ENCODE measurements around the gene GUCA2B.
A peak's percentile ranks its signal among the peaks of the same experiment; 100 is the strongest.

Gene GUCA2B

DNA sequence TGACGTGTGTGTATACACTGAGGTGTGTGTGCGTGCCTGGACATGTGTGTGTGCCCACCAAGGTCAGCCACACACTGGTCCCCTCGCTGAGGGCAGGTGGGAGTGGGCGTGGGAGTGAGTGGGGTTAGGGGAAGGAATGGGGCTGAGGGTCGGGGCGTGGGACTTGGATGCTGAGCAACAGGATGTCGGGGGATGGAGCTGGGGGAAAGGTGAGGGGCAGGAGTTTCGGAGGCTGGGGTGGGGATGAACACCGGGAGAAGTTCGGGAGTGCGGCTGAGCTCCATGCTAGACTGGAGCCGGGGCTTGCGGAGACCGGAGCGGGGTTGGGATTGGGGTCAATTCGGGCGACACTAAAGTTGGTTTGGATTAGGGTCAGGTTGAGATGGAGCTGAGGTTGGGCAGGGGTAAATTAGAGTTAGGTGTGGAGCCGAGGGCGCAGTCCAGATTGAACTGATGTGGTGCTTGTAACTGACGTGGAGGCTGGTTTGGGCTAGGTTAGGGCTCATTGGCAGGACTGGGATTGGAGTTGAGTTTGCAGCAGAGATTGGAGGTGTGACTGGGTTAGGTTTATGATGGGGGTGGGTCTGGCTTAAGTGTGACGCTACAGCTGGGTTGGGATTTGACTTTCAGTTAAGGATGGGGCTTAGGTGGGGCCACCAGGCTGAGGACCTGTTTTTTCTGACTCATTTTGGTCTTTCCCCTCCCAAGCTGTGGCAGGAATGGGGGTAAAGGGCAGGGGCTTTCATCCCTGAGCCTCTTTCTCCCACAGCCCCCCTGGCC is 14.6 kb downstream of the GUCA2B start:
- TF ChIP-seq GATA1 (IDR thresholded peaks at IDR 0.05; ENCODE audit: low read depth, low read length), result no peak
- no peak for TF ChIP-seq POLR2A (IDR thresholded peaks at IDR 0.05; ENCODE audit: low read length)
- DNase-seq, result no peak

GRCh38 chr1:42168391-42168670 is 15.1 kb downstream of the GUCA2B start:
- TF ChIP-seq POLR2A (IDR thresholded peaks at IDR 0.05; ENCODE audit: low read length) (no peak), GATA1 (IDR thresholded peaks at IDR 0.05; ENCODE audit: low read depth, low read length) (no peak)
- no peak for DNase-seq

DNA sequence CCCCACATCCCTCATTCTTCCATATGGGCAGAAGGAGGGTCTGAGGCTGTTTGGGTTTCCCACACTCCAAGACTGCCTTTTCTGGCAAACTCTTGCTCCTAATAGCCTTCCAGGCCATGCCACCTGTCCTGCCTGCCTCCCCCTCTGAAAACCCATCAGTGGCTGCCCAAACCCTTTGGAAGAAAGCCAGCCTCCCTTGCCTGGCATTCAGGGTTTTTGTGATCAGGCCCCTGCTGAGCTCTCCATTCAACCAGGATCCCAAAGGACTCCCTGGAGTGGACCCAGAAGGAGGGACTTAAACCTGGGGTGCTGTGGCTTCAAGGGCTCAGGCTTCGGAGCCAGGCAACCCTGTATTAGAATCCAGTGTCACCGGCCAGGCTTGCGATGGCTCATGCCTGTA is 15.6 kb downstream of the GUCA2B start:
- TF ChIP-seq GATA1 (IDR thresholded peaks at IDR 0.05; ENCODE audit: low read depth, low read length), result no peak
- DNase-seq, result no peak

DNA sequence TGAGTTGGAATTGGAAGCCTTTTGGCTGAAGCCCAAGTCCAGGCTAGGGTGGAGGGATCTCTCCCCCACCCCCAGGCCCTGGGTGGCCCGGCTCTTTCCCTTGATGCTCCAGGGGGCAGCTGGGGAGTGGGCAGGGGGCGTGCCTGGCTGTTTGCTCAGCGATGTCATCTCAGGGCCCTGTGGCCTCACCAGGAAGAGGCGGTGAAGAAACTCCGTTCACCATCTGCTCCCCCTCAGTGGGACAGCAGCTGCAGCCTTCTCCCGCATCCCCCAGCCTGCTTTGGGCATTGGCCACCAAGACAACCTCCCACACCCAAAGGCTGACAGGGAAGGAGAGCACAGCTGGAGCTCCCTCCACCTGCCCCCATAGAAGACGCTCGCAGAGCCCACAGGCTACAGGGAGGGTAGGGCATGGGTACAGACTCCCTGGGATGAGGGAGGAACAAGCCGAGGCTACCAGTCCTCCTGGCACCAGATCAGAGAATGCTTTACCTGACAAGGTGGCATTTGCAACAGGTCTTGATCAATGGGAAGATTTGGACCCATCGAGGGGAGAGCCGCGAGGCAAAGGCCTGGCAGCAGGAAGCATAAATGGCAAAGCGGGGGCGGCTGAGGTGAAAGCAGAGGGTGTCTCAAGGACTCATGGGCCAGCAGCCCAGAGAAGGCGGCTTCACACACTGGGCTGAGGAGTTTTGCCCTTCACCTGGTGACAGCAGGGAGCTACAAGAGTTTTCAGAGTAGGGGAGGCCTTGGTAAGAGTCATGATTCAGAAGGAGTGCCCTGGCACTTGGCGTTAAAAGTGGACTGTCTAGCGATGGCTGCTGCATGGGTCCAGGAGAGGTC is 17.8 kb downstream of the GUCA2B start:
- TF ChIP-seq POLR2A (IDR thresholded peaks at IDR 0.05; ENCODE audit: low read length), result no peak
- TF ChIP-seq GATA1 (IDR thresholded peaks at IDR 0.05; ENCODE audit: low read depth, low read length), result no peak
- DNase-seq, result no peak

GRCh38 chr1:42171679-42172266 is 18.6 kb downstream of the GUCA2B start:
- DNase-seq, result no peak
- TF ChIP-seq GATA1 (IDR thresholded peaks at IDR 0.05; ENCODE audit: low read depth, low read length), result no peak

GRCh38 chr1:42172381-42173133 is 19.3 kb downstream of the GUCA2B start:
- no peak for DNase-seq
- TF ChIP-seq GATA1 (IDR thresholded peaks at IDR 0.05; ENCODE audit: low read depth, low read length) (no peak), POLR2A (IDR thresholded peaks at IDR 0.05; ENCODE audit: low read length) (no peak)

- DNase-seq, result peak; percentile 60 to 71
- TF ChIP-seq GATA1 (IDR thresholded peaks at IDR 0.05; ENCODE audit: low read depth, low read length) (no peak), POLR2A (IDR thresholded peaks at IDR 0.05; ENCODE audit: low read length) (no peak)
These were observed 20.1 kb downstream of the GUCA2B start for GRCh38 chr1:42173155-42173933.

DNA sequence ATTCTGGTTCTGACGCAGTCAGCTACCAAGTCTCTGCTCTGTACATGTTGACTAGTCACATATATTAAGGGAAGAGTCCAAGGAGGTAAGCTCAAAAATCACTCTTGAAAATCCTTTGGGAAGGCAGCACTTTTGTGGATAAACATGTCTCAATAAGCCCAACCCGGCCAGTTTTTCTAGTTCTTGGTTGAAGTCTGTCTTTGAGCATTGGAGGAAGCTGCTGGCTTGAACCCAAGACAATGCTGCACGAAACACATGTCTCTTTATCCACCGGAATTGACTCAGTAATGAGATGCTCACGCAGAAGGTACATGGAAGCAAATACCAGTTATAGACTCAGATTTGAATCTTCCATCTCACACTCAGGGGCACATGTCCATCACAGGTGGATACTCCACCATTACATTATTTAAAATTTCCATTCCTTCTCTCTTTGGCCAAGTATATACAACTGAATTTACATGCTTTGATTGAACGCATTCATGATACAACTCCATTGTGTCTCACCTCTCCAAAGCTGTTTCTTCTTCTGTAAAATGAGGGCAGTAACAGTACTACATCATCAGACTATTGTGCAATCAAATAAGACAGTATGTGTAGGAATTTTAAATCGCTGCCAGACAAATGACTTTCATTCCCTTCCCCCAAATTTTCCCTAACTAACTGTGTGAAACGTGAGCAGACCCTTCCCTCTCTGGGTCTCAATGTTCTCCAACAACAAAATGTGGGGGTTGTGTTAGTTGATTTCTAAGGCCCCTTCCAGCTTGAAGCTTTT is 20.9 kb downstream of the GUCA2B start:
- TF ChIP-seq POLR2A (IDR thresholded peaks at IDR 0.05; ENCODE audit: low read length) (no peak), GATA1 (IDR thresholded peaks at IDR 0.05; ENCODE audit: low read depth, low read length) (no peak)
- no peak for DNase-seq

- DNase-seq, result no peak
- no peak for TF ChIP-seq POLR2A (IDR thresholded peaks at IDR 0.05; ENCODE audit: low read length)
- no peak for TF ChIP-seq GATA1 (IDR thresholded peaks at IDR 0.05; ENCODE audit: low read depth, low read length)
These were observed 22.3 kb downstream of the GUCA2B start for GRCh38 chr1:42175314-42176054.

DNA sequence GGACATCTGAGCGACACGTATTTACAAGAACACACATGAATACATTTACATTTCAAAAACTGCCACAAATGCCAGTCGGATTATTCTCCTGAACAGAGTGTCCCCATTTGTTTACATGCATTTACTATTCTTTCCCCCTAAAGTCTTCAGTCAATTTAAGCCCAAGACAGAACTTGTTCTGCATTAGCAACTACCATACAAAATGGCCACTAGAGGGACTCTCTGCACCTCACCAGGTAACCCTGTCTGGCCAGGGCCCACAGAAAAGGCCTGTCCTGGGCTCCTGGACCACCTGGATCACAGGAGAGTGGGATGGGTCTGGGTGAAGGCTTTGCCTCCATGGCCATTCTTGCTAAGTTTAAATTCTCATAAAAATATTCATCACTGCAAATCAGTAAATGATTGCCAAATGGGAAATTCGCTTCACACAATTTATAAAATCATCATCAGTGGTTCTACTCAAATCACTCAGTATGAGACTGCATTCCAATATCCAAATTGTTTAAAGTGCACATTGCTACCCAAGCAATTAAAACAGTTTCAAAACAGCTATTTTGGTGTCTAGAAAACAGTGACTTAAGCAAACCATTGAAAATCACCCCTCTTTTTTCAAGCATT is 23.8 kb downstream of the GUCA2B start:
- no peak for TF ChIP-seq GATA1 (IDR thresholded peaks at IDR 0.05; ENCODE audit: low read depth, low read length)
- no peak for TF ChIP-seq POLR2A (IDR thresholded peaks at IDR 0.05; ENCODE audit: low read length)
- peak; percentile 50 to 62 for DNase-seq

- TF ChIP-seq GATA1 (IDR thresholded peaks at IDR 0.05; ENCODE audit: low read depth, low read length), result no peak
- TF ChIP-seq POLR2A (IDR thresholded peaks at IDR 0.05; ENCODE audit: low read length), result no peak
- no peak for DNase-seq
These were observed 24.4 kb downstream of the GUCA2B start for GRCh38 chr1:42177541-42177981.

Measured in erythroblast (primary cell).